ENCODE measurements around the gene NPR1.

NPR1 gene

GRCh38 chr1:153658400-153659174 is 19.9 kb upstream of the NPR1 start, which contains the start of gene SNAPIN:
Gene SNAPIN (plus strand): TSS chr1:153658703. CDS start chr1:153658744, 41 bp downstream.
- POLR2A ChIA-PET (ENCODE audit: low non-redundant PET) = interaction anchor here (0.9 kb wide), 1 partner anchor 25 kb away, joined by 4 read pairs; the partner anchor contains the start of gene CHTOP
- CTCF ChIA-PET = no interaction called here
- no peak for TF ChIP-seq CTCF (conservative IDR thresholded peaks at IDR 0.05; ENCODE audit: low read depth)

GRCh38 chr1:153659175-153659534 is 19.3 kb upstream of the NPR1 start:
- ChIA-PET POLR2A (ENCODE audit: low non-redundant PET) (interaction anchor here (0.9 kb wide), 1 partner anchor 25 kb away, joined by 4 read pairs; the partner anchor contains the start of gene CHTOP), CTCF (interaction anchor here (0.6 kb wide), 1 partner anchor 95 kb away, joined by 3 read pairs; no protein-coding TSS in a partner anchor)
- H3K27ac ChIP-seq = peak overlapping the region; percentile 88
- DNase-seq (ENCODE audit: low spot score) = no peak
- TF ChIP-seq CTCF (conservative IDR thresholded peaks at IDR 0.05; ENCODE audit: low read depth) = no peak

More at GRCh38 chr1:153658400-153659174, 19.9 kb upstream of the NPR1 start, which contains the start of gene SNAPIN:
- H3K27ac ChIP-seq = peak within 1 kb of the TSS; percentile 88
- peak; percentile 91 for DNase-seq (ENCODE audit: low spot score)

GRCh38 chr1:153659656-153660055 is 18.8 kb upstream of the NPR1 start:
- POLR2A ChIA-PET (ENCODE audit: low non-redundant PET) = interaction anchor here (0.9 kb wide), 1 partner anchor 26 kb away, joined by 4 read pairs; the partner anchor contains the start of gene CHTOP
- no peak for TF ChIP-seq CTCF (conservative IDR thresholded peaks at IDR 0.05; ENCODE audit: low read depth)
- peak overlapping the region; percentile 88 for H3K27ac ChIP-seq
- no peak for DNase-seq (ENCODE audit: low spot score)
- CTCF ChIA-PET = interaction anchor here (0.6 kb wide), 1 partner anchor 95 kb away, joined by 3 read pairs; no protein-coding TSS in a partner anchor

- TF ChIP-seq CTCF (conservative IDR thresholded peaks at IDR 0.05; ENCODE audit: low read depth) = no peak
- peak overlapping the region; percentile 88 for H3K27ac ChIP-seq
- ChIA-PET CTCF (no interaction called here), POLR2A (ENCODE audit: low non-redundant PET) (no interaction called here)
- DNase-seq (ENCODE audit: low spot score) = no peak
Observed at GRCh38 chr1:153661111-153661708, 17.3 kb upstream of the NPR1 start.

GRCh38 chr1:153662269-153662668 is 16.2 kb upstream of the NPR1 start:
- ChIA-PET POLR2A (ENCODE audit: low non-redundant PET) (no interaction called here), CTCF (no interaction called here)
- DNase-seq (ENCODE audit: low spot score) = no peak
- no peak for TF ChIP-seq CTCF (conservative IDR thresholded peaks at IDR 0.05; ENCODE audit: low read depth)
- no peak overlapping the region for H3K27ac ChIP-seq

GRCh38 chr1:153663211-153663610 is 15.3 kb upstream of the NPR1 start:
- no peak for DNase-seq (ENCODE audit: low spot score)
- CTCF ChIA-PET = interaction anchor here (0.6 kb wide), 1 partner anchor 29 kb away, joined by 5 read pairs; the partner anchor contains the start of gene CHTOP
- POLR2A ChIA-PET (ENCODE audit: low non-redundant PET) = no interaction called here
- TF ChIP-seq CTCF (conservative IDR thresholded peaks at IDR 0.05; ENCODE audit: low read depth) = no peak
- H3K27ac ChIP-seq = no peak overlapping the region; the same call in 1 of the 2 replicates

All from RWPE1 (cell line).